H1 (cell line): Measurements from ENCODE around the gene RERG. TPM values are rescaled to one million over a fixed set of nuclear protein-coding genes. Genes with fewer than 3 reads are reported as not detected.
"Not testable (repeated sequence)": the region's sequence is repeated elsewhere in the genome, so short reads cannot be mapped to it uniquely, and the experiment has no call there.

ENCODE experiments used
- CTCF ChIA-PET: fragments of 300-600 bp; sonication (Branson Sonifier 250); formaldehyde crosslinking; loops from one replicate; lab custom pipeline; 2021; ENCODE audit not compliant: partially characterized antibody; lab: Charles Lee
- POLR2A ChIA-PET: fragments of 300-600 bp; sonication (Branson Sonifier 250); formaldehyde crosslinking; loops from one replicate; lab custom pipeline; 2021; ENCODE audit warnings: inconsistent platforms; ENCODE audit not compliant: partially characterized antibody; lab: Charles Lee
- DNase-seq, 2 experiments: peaks; one replicate each; pipeline versions ENCODE4 v3.0.0 to v3.0.0-alpha.2; 2010 to 2022; ENCODE audit warnings: low spot score in 2 of 2, low read depth in 1 of 2, mixed read lengths in 1 of 2
- FAIRE-seq: peaks from 2 replicates; lab custom pipeline; 2011; peaks lifted over from hg19 to GRCh38; lab: Jason Lieb, UNC
- H2AFZ ChIP-seq: 2 replicates; pipeline ENCODE4 v1.8.1; 2012; ENCODE audit warnings: low read length, inconsistent platforms
- H2AK5ac ChIP-seq: 2 replicates; pipeline ENCODE4 v1.6.1; 2013; ENCODE audit warnings: low read depth, low read length
- H2BK120ac ChIP-seq: replicated peaks from 2 replicates; pipeline ENCODE3; 2013; ENCODE audit warnings: low read depth, low read length, inconsistent platforms
- H2BK12ac ChIP-seq: 2 replicates; pipeline ENCODE4 v1.6.1; 2013; ENCODE audit warnings: low read depth, low read length
- H2BK15ac ChIP-seq: 2 replicates; pipeline ENCODE4 v1.6.1; 2013; ENCODE audit warnings: low read length
- H2BK20ac ChIP-seq: 2 replicates; pipeline ENCODE4 v1.6.1; 2013; ENCODE audit warnings: low read length
- H2BK5ac ChIP-seq: 2 replicates; pipeline ENCODE4 v1.6.1; 2013; ENCODE audit warnings: low read depth, low read length
- H3K14ac ChIP-seq: 2 replicates; pipeline ENCODE4 v1.6.1; 2013; ENCODE audit warnings: inconsistent platforms; ENCODE audit not compliant: insufficient read length
- H3K18ac ChIP-seq: 2 replicates; pipeline ENCODE4 v1.6.1; 2013; ENCODE audit warnings: low read length; ENCODE audit errors: extremely low read depth
- H3K23ac ChIP-seq: 2 replicates; pipeline ENCODE4 v1.6.1; 2013; ENCODE audit warnings: inconsistent platforms; ENCODE audit not compliant: insufficient read length
- H3K23me2 ChIP-seq: 2 replicates; pipeline ENCODE4 v1.6.1; 2013; ENCODE audit warnings: low read depth, low read length
- H3K27ac ChIP-seq: 2 replicates; pipeline ENCODE4 v1.6.1; 2011; ENCODE audit warnings: low read depth, low read length, inconsistent platforms
- H3K27me3 ChIP-seq, 4 experiments: replicated peaks in 1 of 4; 1 replicate in 1 of 4; 2 replicates in 3 of 4; pipeline versions ENCODE4 v1.6.1 to v1.8.1; 2011 to 2013; ENCODE audit warnings: low read length in 3 of 4, mild to moderate bottlenecking in 3 of 4, inconsistent platforms in 2 of 4, mixed read lengths in 2 of 4, moderate library complexity in 1 of 4; ENCODE audit not compliant: control insufficient read depth in 3 of 4, insufficient read depth in 3 of 4; ENCODE audit errors: extremely low read depth in 1 of 4
- H3K36me3 ChIP-seq, 4 experiments: 2 replicates each; pipeline versions ENCODE4 v1.6.1 to v1.8.1; 2011 to 2013; ENCODE audit warnings: mild to moderate bottlenecking in 4 of 4, low read length in 3 of 4, moderate library complexity in 2 of 4, control low read depth in 1 of 4, inconsistent platforms in 1 of 4; ENCODE audit not compliant: insufficient read depth in 4 of 4, control insufficient read depth in 2 of 4
- H3K4ac ChIP-seq: replicated peaks from 2 replicates; pipeline ENCODE3; 2013; ENCODE audit warnings: low read length, low read depth, mixed read lengths, inconsistent platforms; ENCODE audit not compliant: insufficient read length
- H3K4me1 ChIP-seq, 4 experiments: replicated peaks in 1 of 4; 1 replicate in 1 of 4; 2 replicates in 3 of 4; pipeline versions ENCODE4 v1.6.1 to v1.8.1; 2011 to 2013; ENCODE audit warnings: low read length in 3 of 4, inconsistent platforms in 2 of 4, mixed read lengths in 1 of 4; ENCODE audit not compliant: insufficient read depth in 4 of 4, control insufficient read depth in 3 of 4
- H3K4me2 ChIP-seq, 2 experiments: 2 replicates each; pipeline versions ENCODE4 v1.6.1 to v1.8.1; 2011 to 2013; ENCODE audit warnings: low read depth in 2 of 2, low read length in 2 of 2, control low read depth in 1 of 2, inconsistent platforms in 1 of 2, mild to moderate bottlenecking in 1 of 2; ENCODE audit not compliant: insufficient read depth in 1 of 2
- H3K4me3 ChIP-seq, 4 experiments: fragments of 200-600, 300-600 bp in 1 of 4; sonication (generic), shearing (Covaris generic), sonication (Bioruptor Twin) in 1 of 4; 2 replicates each; pipeline versions ENCODE4 v1.5.1 to v1.8.1; 2011 to 2016; ENCODE audit warnings: low read length in 4 of 4, low read depth in 3 of 4, control low read depth in 2 of 4, inconsistent platforms in 2 of 4, mild to moderate bottlenecking in 2 of 4, mixed read lengths in 1 of 4, moderate library complexity in 1 of 4; ENCODE audit not compliant: insufficient read depth in 2 of 4; ENCODE audit errors: extremely low read depth in 1 of 4
- H3K56ac ChIP-seq: replicated peaks from 2 replicates; pipeline ENCODE3; 2013; ENCODE audit warnings: low read depth, mild to moderate bottlenecking, mixed read lengths, low read length, inconsistent platforms; ENCODE audit not compliant: insufficient read length
- H3K79me1 ChIP-seq: 2 replicates; pipeline ENCODE4 v1.6.1; 2013; ENCODE audit warnings: low read depth, low read length, control low read depth
- H3K79me2 ChIP-seq, 2 experiments: 2 replicates each; pipeline versions ENCODE4 v1.6.1 to v1.8.1; 2012 to 2013; ENCODE audit warnings: low read length in 2 of 2, mild to moderate bottlenecking in 2 of 2, inconsistent platforms in 1 of 2; ENCODE audit not compliant: insufficient read depth in 2 of 2, control insufficient read depth in 1 of 2
- H3K9ac ChIP-seq, 4 experiments: replicated peaks in 1 of 4; 1 replicate in 1 of 4; 2 replicates in 3 of 4; pipeline versions ENCODE4 v1.6.1 to v1.8.1; 2011 to 2013; ENCODE audit warnings: low read depth in 3 of 4, low read length in 3 of 4, control low read depth in 2 of 4, mild to moderate bottlenecking in 2 of 4, moderate library complexity in 2 of 4, inconsistent platforms in 1 of 4; ENCODE audit errors: extremely low read depth in 1 of 4
- H3K9me3 ChIP-seq, 2 experiments: 2 replicates each; pipeline versions ENCODE4 v1.6.1 to v1.8.1; 2012 to 2013; ENCODE audit warnings: mild to moderate bottlenecking in 2 of 2, moderate library complexity in 2 of 2, control low read depth in 1 of 2, inconsistent platforms in 1 of 2, low read depth in 1 of 2, low read length in 1 of 2, mixed read lengths in 1 of 2; ENCODE audit not compliant: insufficient read depth in 2 of 2
- H4K20me1 ChIP-seq, 2 experiments: replicated peaks in 1 of 2; 2 replicates each; pipeline versions ENCODE3 to v1.8.1; 2011 to 2013; ENCODE audit warnings: inconsistent platforms in 2 of 2, low read length in 2 of 2, mild to moderate bottlenecking in 1 of 2; ENCODE audit not compliant: insufficient read depth in 2 of 2, control insufficient read depth in 1 of 2
- H4K5ac ChIP-seq: 2 replicates; pipeline ENCODE4 v1.6.1; 2013; ENCODE audit warnings: low read length, low read depth, mixed read lengths, inconsistent platforms; ENCODE audit not compliant: insufficient read length
- H4K8ac ChIP-seq: 2 replicates; pipeline ENCODE4 v1.8.0; 2013; ENCODE audit warnings: mild to moderate bottlenecking, moderate library complexity, low read length, inconsistent platforms; ENCODE audit not compliant: insufficient read depth; ENCODE audit errors: extremely low read depth
- H4K91ac ChIP-seq: replicated peaks from 2 replicates; pipeline ENCODE3; 2013; ENCODE audit warnings: low read length, mixed read lengths, inconsistent platforms; ENCODE audit not compliant: insufficient read length
- WGBS, 2 experiments: shearing (Covaris generic) in 1 of 2; methylation state at CpG; one replicate each; pipeline versions ENCODE4 v1.1.6 to v1.1.7; 2013 to 2015; ENCODE audit warnings: low lambda C conversion rate in 2 of 2, mixed read lengths in 2 of 2, inconsistent platforms in 1 of 2, low coverage in 1 of 2, missing lambda C conversion rate in 1 of 2; ENCODE audit not compliant: insufficient replicate concordance in 2 of 2, insufficient coverage in 1 of 2, insufficient read length in 1 of 2; ENCODE audit errors: extremely low coverage in 1 of 2, missing lambda C conversion rate in 1 of 2; 5-methylcytosine and 5-hydroxymethylcytosine counted together
- polyA plus RNA-seq, 7 experiments: library from polyadenylated mRNA; depleted of rRNA in 3 of 7; stranded (reverse) in 5 of 7; unstranded in 2 of 7; fragments of >200 nt in 5 of 7; fragments of 200-250 nt in 2 of 7; gene quantifications; 1 replicate in 5 of 7; 2 replicates in 1 of 7; 4 replicates in 1 of 7; pipeline versions ENCODE4 v1.2.1 to v1.2.3, GENCODE V29; 2011 to 2013; ENCODE audit warnings: missing spikeins in 2 of 7, mixed read lengths in 2 of 7
- total RNA-seq: library from RNA; stranded (reverse); fragmentation: NEBNext Ultra II Directional; extraction: Animal tissue kit (Norgen Biotek cat#: 25700); gene quantifications from 2 replicates; pipeline ENCODE4 v1.2.1, GENCODE V29; 2021

Gene RERG
- total and polyA plus RNA-seq, 2 of the 8 experiments (the other 6 are each of a cell fraction or from before 2014, with no cell fraction given): 0.12 to 0.86 TPM

GRCh38 chr12:15225863-15226218 is 4.6 kb upstream of the RERG start:
- H4K8ac ChIP-seq, POLR2A ChIA-PET, H3K4me1 ChIP-seq, H3K79me2 ChIP-seq, H3K9me3 ChIP-seq, H4K5ac ChIP-seq, H3K23me2 ChIP-seq, H3K18ac ChIP-seq, FAIRE-seq, H2AK5ac ChIP-seq, H3K9ac ChIP-seq, H2BK12ac ChIP-seq, H3K4me3 ChIP-seq, H4K20me1 ChIP-seq, H2BK5ac ChIP-seq, H2BK120ac ChIP-seq, H3K14ac ChIP-seq, DNase-seq, H2BK20ac ChIP-seq, H3K27me3 ChIP-seq, H3K56ac ChIP-seq, H3K4me2 ChIP-seq, H3K23ac ChIP-seq, H3K4ac ChIP-seq, H2AFZ ChIP-seq, H4K91ac ChIP-seq, H3K79me1 ChIP-seq, H3K36me3 ChIP-seq, H3K27ac ChIP-seq, H2BK15ac ChIP-seq: not testable (repeated sequence)
- CTCF ChIA-PET: interaction anchor here (1.0 to 3.4 kb wide), 3 partner anchors 10 to 72 kb away, joined by 3 to 9 read pairs (median 4); no protein-coding TSS in a partner anchor
- WGBS, 2 experiments: 80% methylated on average over 3 of the region's 3 CpGs; no CpG with 5 or more reads in 1 of the 2 experiments
